K562 (cell line): ENCODE measurements around the gene LTO1.

ENCODE experiments used
- HNRNPH1 ChIP-seq: fragments of 200-400 bp; formaldehyde crosslinking; optimal IDR thresholded peaks from 2 replicates; pipeline ENCODE3; 2017; ENCODE audit warnings: low read depth, mild to moderate bottlenecking, low read length, moderate library complexity
- NR2C2 ChIP-seq, 2 experiments: fragments of 200-800 bp in 1 of 2; sonication (Bioruptor generic) in 1 of 2; sonication (generic) in 1 of 2; formaldehyde crosslinking in 1 of 2; IDR thresholded peaks; 2 replicates each; pipeline versions ENCODE4 v1.6.1 to v1.8.0; 2016 to 2022; ENCODE audit warnings: mild to moderate bottlenecking in 1 of 2, missing compliant biosample characterization in 1 of 2, missing genetic modification characterization in 1 of 2, missing genetic modification reagents in 1 of 2
- ZNF699 ChIP-seq: fragments of 250-450 bp; sonication (Bioruptor Pico); IDR thresholded peaks from 2 replicates; pipeline ENCODE4 v1.8.0; 2021; ENCODE audit warnings: mild to moderate bottlenecking, moderate library complexity; ENCODE audit not compliant: insufficient replicate concordance

- TF ChIP-seq HNRNPH1 = no peak
- TF ChIP-seq NR2C2 (CRISPR knock-in tag; IDR thresholded peaks at IDR 0.05) = no peak
- TF ChIP-seq NR2C2 (tag; IDR thresholded peaks at IDR 0.05) = no peak
- TF ChIP-seq ZNF699 (CRISPR knock-in tag) = no peak
These were observed 27.1 kb upstream of the LTO1 start for GRCh38 chr11:69702239-69702691.
